B cell (primary cell): ENCODE data around the gene CXCL16. TPM values are rescaled to one million over a fixed set of nuclear protein-coding genes. Genes with fewer than 3 reads are reported as not detected.

ENCODE experiments used
- ATAC-seq: fragments of 200-7000 bp; cut with Tn5 transposase; one replicate; pipeline ENCODE4 v1.10.0; 2021; ENCODE audit warnings: low read depth, mild to moderate bottlenecking, moderate number of reproducible peaks, moderate library complexity
- CTCF ChIA-PET: fragments of 350-600 bp; sonication (Branson Sonifier 250); formaldehyde crosslinking; loops from one replicate; lab custom pipeline; 2021; ENCODE audit warnings: antibody characterized with exemption, inconsistent platforms; lab: Charles Lee
- POLR2A ChIA-PET: fragments of 350-600 bp; sonication (Branson Sonifier 250); formaldehyde crosslinking; loops from one replicate; lab custom pipeline; 2021; ENCODE audit warnings: antibody characterized with exemption; lab: Charles Lee
- DNase-seq: peaks from one replicate; pipeline ENCODE4 v3.0.0; 2013
- H2AFZ ChIP-seq: 2 replicates; pipeline ENCODE4 v1.6.1; 2012; ENCODE audit warnings: mild to moderate bottlenecking, low read depth, low read length; ENCODE audit not compliant: insufficient read depth, poor library complexity, severe bottlenecking
- H3K27ac ChIP-seq, 2 donors: 1 replicate in 1 of 2; 2 replicates in 1 of 2; pipeline ENCODE4 v1.5.1; 2012 to 2013; ENCODE audit warnings: low read length in 2 of 2, mild to moderate bottlenecking in 2 of 2, moderate library complexity in 1 of 2
- H3K27me3 ChIP-seq, 4 experiments: fragments of 200-600 bp in 1 of 4; sonication (generic) in 1 of 4; replicated peaks in 1 of 4; 1 replicate in 2 of 4; 2 replicates in 2 of 4; pipeline versions ENCODE4 v1.6.1 to v1.7.0; 2013 to 2016; ENCODE audit warnings: low read length in 3 of 4, mild to moderate bottlenecking in 2 of 4, mixed read lengths in 1 of 4, moderate library complexity in 1 of 4; ENCODE audit not compliant: insufficient read depth in 4 of 4, control insufficient read depth in 3 of 4; ENCODE audit errors: control extremely low read depth in 1 of 4
- H3K36me3 ChIP-seq, 2 experiments: replicated peaks in 1 of 2; 1 replicate in 1 of 2; 2 replicates in 1 of 2; pipeline versions ENCODE4 v1.6.1 to v1.7.1; 2013; ENCODE audit warnings: low read length in 1 of 2; ENCODE audit not compliant: insufficient read depth in 2 of 2, control insufficient read depth in 1 of 2; ENCODE audit errors: control extremely low read depth in 1 of 2, extremely low read depth in 1 of 2
- H3K4me1 ChIP-seq, 2 donors: fragments of 200-600 bp in 1 of 2; sonication (generic) in 1 of 2; 1 replicate in 1 of 2; 2 replicates in 1 of 2; pipeline versions ENCODE4 v1.5.1 to v1.6.1; 2013 to 2017; ENCODE audit warnings: low read length in 2 of 2; ENCODE audit not compliant: control insufficient read depth in 2 of 2, insufficient read depth in 2 of 2
- H3K4me2 ChIP-seq: replicated peaks from 2 replicates; pipeline ENCODE3; 2012; ENCODE audit warnings: mild to moderate bottlenecking, low read depth, low read length; ENCODE audit not compliant: poor library complexity, severe bottlenecking
- H3K4me3 ChIP-seq, 5 experiments: fragments of 200-600 bp in 1 of 5; sonication (generic) in 1 of 5; 1 replicate in 3 of 5; 2 replicates in 2 of 5; pipeline versions ENCODE4 v1.5.1 to v1.7.0; 2011 to 2016; ENCODE audit warnings: low read length in 4 of 5, mild to moderate bottlenecking in 4 of 5, low read depth in 2 of 5, control low read depth in 1 of 5, moderate library complexity in 1 of 5; ENCODE audit not compliant: insufficient read depth in 1 of 5; ENCODE audit errors: control extremely low read depth in 1 of 5, extremely low read depth in 1 of 5
- H3K79me2 ChIP-seq: fragments of 200-600 bp; sonication (generic); one replicate; pipeline ENCODE4 v1.6.0; 2016; ENCODE audit warnings: low read length; ENCODE audit not compliant: control insufficient read depth, insufficient read depth
- H3K9ac ChIP-seq: fragments of 200-600 bp; sonication (generic); 2 replicates; pipeline ENCODE4 v1.6.1; 2017; ENCODE audit warnings: mild to moderate bottlenecking, low read length, moderate library complexity
- H3K9me3 ChIP-seq, 3 donors: one replicate each; pipeline versions ENCODE4 v1.6.1 to v1.7.1; 2013; ENCODE audit warnings: low read length in 2 of 3; ENCODE audit not compliant: control insufficient read depth in 2 of 3, insufficient read depth in 1 of 3; ENCODE audit errors: control extremely low read depth in 1 of 3
- H4K20me1 ChIP-seq: 2 replicates; pipeline ENCODE4 v1.6.0; 2012; ENCODE audit warnings: mild to moderate bottlenecking, low read length; ENCODE audit not compliant: insufficient read depth, control insufficient read depth, poor library complexity, severe bottlenecking
- H3K27ac Mint-ChIP-seq: one replicate; pipeline ENCODE4 v1.8.0; 2021; ENCODE audit warnings: mixed read lengths
- H3K27me3 Mint-ChIP-seq: one replicate; pipeline ENCODE4 v1.8.0; 2021; ENCODE audit warnings: mixed read lengths
- H3K4me1 Mint-ChIP-seq: one replicate; pipeline ENCODE4 v1.8.0; 2021; ENCODE audit warnings: mixed read lengths
- H3K4me3 Mint-ChIP-seq: one replicate; pipeline ENCODE4 v1.8.0; 2021; ENCODE audit warnings: mixed read lengths
- H3K9me3 Mint-ChIP-seq: one replicate; pipeline ENCODE4 v1.8.0; 2022; ENCODE audit warnings: mixed read lengths; ENCODE audit not compliant: insufficient read depth
- EZH2 ChIP-seq: IDR thresholded peaks from 2 replicates; pipeline ENCODE4 v1.6.1; 2012; ENCODE audit warnings: borderline replicate concordance, low read depth, mild to moderate bottlenecking, moderate library complexity, low read length; ENCODE audit not compliant: insufficient read depth, poor library complexity, severe bottlenecking
- WGBS: methylation state at CpG from one replicate; pipeline ENCODE4 v1.1.5; 2013; ENCODE audit warnings: missing lambda C conversion rate; ENCODE audit not compliant: insufficient coverage; 5-methylcytosine and 5-hydroxymethylcytosine counted together
- intact Hi-C: fragments of 100-400 bp; cut with micrococcal nuclease; formaldehyde crosslinking; loops from one replicate; pipeline ENCODE4 v1.10.0; 2022
- polyA plus RNA-seq: library from polyadenylated mRNA; depleted of rRNA; stranded (reverse); fragments of >200 nt; gene quantifications from 2 replicates; pipeline ENCODE4 v1.2.3, GENCODE V29; 2012
- total RNA-seq, 2 donors: library from RNA; stranded (reverse); fragments of 120-200 nt in 1 of 2; gene quantifications; 1 replicate in 1 of 2; 2 replicates in 1 of 2; pipeline versions ENCODE4 v1.2.3 to v1.2.4, GENCODE V29; 2013 to 2022
- TF ChIP-seq, protein P1 (sequence below): fragments of 200-600 bp; IDR thresholded peaks from one replicate; pipeline ENCODE4 v1.8.0; 2022; ENCODE audit warnings: antibody characterized with exemption, mild to moderate bottlenecking

Gene CXCL16
- total and polyA plus RNA-seq, 2 donors (not counting 1 experiment from before 2014, with no cell fraction given): 10.9 to 22.0 TPM

DNA sequence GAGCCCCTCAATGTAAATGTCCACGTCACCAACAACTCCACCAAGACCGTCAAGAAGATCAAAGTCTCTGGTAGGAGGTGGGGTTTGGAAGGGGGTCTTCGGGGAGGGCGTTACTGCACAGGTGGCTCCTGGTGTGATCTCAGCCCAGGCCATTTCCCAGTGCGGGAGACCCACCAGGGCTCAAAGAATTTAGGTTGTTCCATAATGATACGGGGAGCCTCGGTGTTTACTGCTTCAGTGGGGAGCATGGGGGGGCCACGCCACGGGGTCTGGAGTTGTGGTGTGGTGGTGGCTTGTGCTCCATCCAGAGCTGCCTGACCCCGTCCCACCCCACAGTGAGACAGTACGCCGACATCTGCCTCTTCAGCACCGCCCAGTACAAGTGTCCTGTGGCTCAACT, 21.5 kb downstream of the CXCL16 start:
- Histone ChIP-seq H3K4me3 (no peak overlapping the region), H3K36me3 (peaks cover 3 to 48% of the 10 kb centered on the region in 2 experiments), H3K79me2 (peaks cover 12% of the 10 kb centered on the region), H3K4me2 (no peak overlapping the region), H4K20me1 (no peaks in the 10 kb centered on the region), H2AFZ (no peak overlapping the region), H3K9me3 (no peaks in the 10 kb centered on the region), H3K9ac (no peak overlapping the region), H3K27me3 (no peaks in the 10 kb centered on the region), H3K27ac (no peak overlapping the region), H3K4me1 (peaks cover 16 to 27% of the 10 kb centered on the region in 2 donors)
- no peak for DNase-seq
- no peak for TF ChIP-seq EZH2
- TF ChIP-seq, protein P1, sequence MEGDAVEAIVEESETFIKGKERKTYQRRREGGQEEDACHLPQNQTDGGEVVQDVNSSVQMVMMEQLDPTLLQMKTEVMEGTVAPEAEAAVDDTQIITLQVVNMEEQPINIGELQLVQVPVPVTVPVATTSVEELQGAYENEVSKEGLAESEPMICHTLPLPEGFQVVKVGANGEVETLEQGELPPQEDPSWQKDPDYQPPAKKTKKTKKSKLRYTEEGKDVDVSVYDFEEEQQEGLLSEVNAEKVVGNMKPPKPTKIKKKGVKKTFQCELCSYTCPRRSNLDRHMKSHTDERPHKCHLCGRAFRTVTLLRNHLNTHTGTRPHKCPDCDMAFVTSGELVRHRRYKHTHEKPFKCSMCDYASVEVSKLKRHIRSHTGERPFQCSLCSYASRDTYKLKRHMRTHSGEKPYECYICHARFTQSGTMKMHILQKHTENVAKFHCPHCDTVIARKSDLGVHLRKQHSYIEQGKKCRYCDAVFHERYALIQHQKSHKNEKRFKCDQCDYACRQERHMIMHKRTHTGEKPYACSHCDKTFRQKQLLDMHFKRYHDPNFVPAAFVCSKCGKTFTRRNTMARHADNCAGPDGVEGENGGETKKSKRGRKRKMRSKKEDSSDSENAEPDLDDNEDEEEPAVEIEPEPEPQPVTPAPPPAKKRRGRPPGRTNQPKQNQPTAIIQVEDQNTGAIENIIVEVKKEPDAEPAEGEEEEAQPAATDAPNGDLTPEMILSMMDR: no peak
- no peak overlapping the region for H3K4me3 Mint-ChIP-seq
- H3K27ac Mint-ChIP-seq: no peak overlapping the region
- H3K27me3 Mint-ChIP-seq: no peaks in the 10 kb centered on the region
- H3K9me3 Mint-ChIP-seq: no peaks in the 10 kb centered on the region
- no peak for ATAC-seq
- ChIA-PET POLR2A (no interaction called here), CTCF (no interaction called here)
- H3K4me1 Mint-ChIP-seq: peaks cover 26% of the 10 kb centered on the region
- intact Hi-C loops: no loop called here
- WGBS: 100% methylated on average over 8 of the region's 13 CpGs

DNA sequence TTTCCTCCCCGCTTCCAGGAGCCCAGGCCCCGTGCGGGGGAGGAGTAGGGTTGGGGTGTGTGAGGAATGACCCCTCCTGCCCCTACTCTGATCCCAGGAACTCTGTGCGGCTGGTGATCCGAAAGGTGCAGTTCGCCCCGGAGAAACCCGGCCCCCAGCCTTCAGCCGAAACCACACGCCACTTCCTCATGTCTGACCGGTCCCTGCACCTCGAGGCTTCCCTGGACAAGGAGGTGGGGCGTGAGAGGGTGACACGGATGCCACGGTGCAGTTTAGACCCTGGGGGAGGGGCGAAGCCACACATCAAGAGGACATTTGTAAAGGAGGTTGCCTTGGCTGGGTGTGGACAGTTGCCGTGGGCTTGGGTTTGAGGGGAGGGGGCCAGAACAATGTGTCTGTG, 21.9 kb downstream of the CXCL16 start:
- intact Hi-C loops: no loop called here
- H3K4me2 ChIP-seq: no peak overlapping the region
- peaks cover 3 to 48% of the 10 kb centered on the region in 2 experiments for H3K36me3 ChIP-seq
- no peaks in the 10 kb centered on the region for H3K9me3 Mint-ChIP-seq
- POLR2A ChIA-PET: no interaction called here
- DNase-seq (no peak), ATAC-seq (no peak)
- no peaks in the 10 kb centered on the region for H3K9me3 ChIP-seq
- no peaks in the 10 kb centered on the region for H4K20me1 ChIP-seq
- H3K27ac Mint-ChIP-seq: no peak overlapping the region
- peaks cover 16 to 27% of the 10 kb centered on the region in 2 donors for H3K4me1 ChIP-seq
- no peak overlapping the region for H3K27ac ChIP-seq
- CTCF ChIA-PET: no interaction called here
- peaks cover 28% of the 10 kb centered on the region for H3K4me1 Mint-ChIP-seq
- TF ChIP-seq EZH2: no peak
- TF ChIP-seq, protein P1: no peak
- no peaks in the 10 kb centered on the region for H3K27me3 Mint-ChIP-seq
- no peak overlapping the region for H2AFZ ChIP-seq
- no peaks in the 10 kb centered on the region for H3K27me3 ChIP-seq
- H3K4me3 ChIP-seq: no peak overlapping the region
- WGBS: 91% methylated on average over 9 of the region's 17 CpGs
- H3K79me2 ChIP-seq: peaks cover 12% of the 10 kb centered on the region
- no peak overlapping the region for H3K4me3 Mint-ChIP-seq
- H3K9ac ChIP-seq: no peak overlapping the region
